Neural cell (in vitro differentiated cells): ENCODE data around the gene PEAK3. TPM values are rescaled to one million over a fixed set of nuclear protein-coding genes. Genes with fewer than 3 reads are reported as not detected.

Experiments used
- H2AFZ ChIP-seq: fragments of 200-600, 300-800 bp; sonication (generic), shearing (Covaris generic); 2 replicates; pipeline ENCODE4 v1.6.0; 2014; ENCODE audit warnings: low read depth, mild to moderate bottlenecking, antibody characterized with exemption, low read length, moderate library complexity
- H3F3A ChIP-seq: fragments of 200-600 bp; shearing (Covaris generic); 2 replicates; pipeline ENCODE4 v1.6.1; 2016; ENCODE audit warnings: mild to moderate bottlenecking, moderate library complexity, mixed read lengths, antibody characterized with exemption, low read length; ENCODE audit not compliant: insufficient read depth, poor library complexity, severe bottlenecking
- H3K27ac ChIP-seq: fragments of 200-600, 300-800 bp; sonication (generic), shearing (Covaris generic); 2 replicates; pipeline ENCODE4 v1.5.1; 2014; ENCODE audit warnings: mild to moderate bottlenecking, low read length, moderate library complexity
- H3K27me3 ChIP-seq: fragments of 300-800, 200-600 bp; sonication (generic), shearing (Covaris generic); 2 replicates; pipeline ENCODE4 v1.6.0; 2014; ENCODE audit warnings: mild to moderate bottlenecking, low read depth, low read length, moderate library complexity; ENCODE audit not compliant: insufficient read depth
- H3K36me3 ChIP-seq: fragments of 300-800, 200-600 bp; sonication (generic), shearing (Covaris generic); 2 replicates; pipeline ENCODE4 v1.5.1; 2014; ENCODE audit warnings: mild to moderate bottlenecking, antibody characterized with exemption, low read length, moderate library complexity; ENCODE audit not compliant: insufficient read depth
- H3K4me2 ChIP-seq: fragments of 300-800, 200-600 bp; sonication (generic), shearing (Covaris generic); 2 replicates; pipeline ENCODE4 v1.6.0; 2014; ENCODE audit warnings: mild to moderate bottlenecking, low read length
- H3K4me3 ChIP-seq: fragments of 300-800, 200-600 bp; sonication (generic), shearing (Covaris generic); 2 replicates; pipeline ENCODE4 v1.5.1; 2014; ENCODE audit warnings: mild to moderate bottlenecking, low read length, moderate library complexity
- H3K79me2 ChIP-seq: fragments of 200-600 bp; shearing (Covaris generic); replicated peaks from 2 replicates; pipeline ENCODE4 v1.6.0; 2014; ENCODE audit warnings: mild to moderate bottlenecking, low read length, moderate library complexity; ENCODE audit not compliant: insufficient read depth
- H3K9ac ChIP-seq: fragments of 300-800, 200-600 bp; sonication (generic), shearing (Covaris generic); 2 replicates; pipeline ENCODE4 v1.6.1; 2016; ENCODE audit warnings: mild to moderate bottlenecking, low read length, mixed read lengths
- H3K9me2 ChIP-seq: fragments of 200-600 bp; shearing (Covaris generic); 2 replicates; pipeline ENCODE4 v1.6.1; 2016; ENCODE audit warnings: mild to moderate bottlenecking, low read length, mixed read lengths; ENCODE audit not compliant: insufficient read depth
- H3K9me3 ChIP-seq: fragments of 200-600, 300-800 bp; sonication (generic), shearing (Covaris generic); 2 replicates; pipeline ENCODE4 v1.6.1; 2016; ENCODE audit warnings: mild to moderate bottlenecking, mixed run types, low read length, moderate library complexity, mixed read lengths
- H4K20me1 ChIP-seq: fragments of 200-600 bp; shearing (Covaris generic); 2 replicates; pipeline ENCODE4 v1.6.1; 2016; ENCODE audit warnings: mild to moderate bottlenecking, mixed run types; ENCODE audit not compliant: insufficient read depth
- CTCF ChIP-seq: fragments of 450-650 bp; IDR thresholded peaks from 2 replicates; pipeline ENCODE4 v1.5.1; 2014; ENCODE audit warnings: antibody characterized with exemption, mild to moderate bottlenecking, moderate library complexity; ENCODE audit not compliant: poor library complexity, severe bottlenecking
- EP300 ChIP-seq: fragments of 450-650 bp; conservative IDR thresholded peaks from 2 replicates; pipeline ENCODE4 v1.6.1; 2014; ENCODE audit warnings: antibody characterized with exemption, mild to moderate bottlenecking, moderate library complexity; ENCODE audit not compliant: poor library complexity, severe bottlenecking
- EZH2 ChIP-seq: fragments of 200-600, 300-800 bp; shearing (Covaris generic), sonication (generic); IDR thresholded peaks from 2 replicates; pipeline ENCODE4 v1.6.1; 2014; ENCODE audit warnings: antibody characterized with exemption, low read length, borderline replicate concordance, mild to moderate bottlenecking; ENCODE audit not compliant: insufficient read depth, poor library complexity, severe bottlenecking
- MXI1 ChIP-seq: fragments of 450-650 bp; conservative IDR thresholded peaks from 2 replicates; pipeline ENCODE4 v1.6.1; 2014; ENCODE audit warnings: antibody characterized with exemption, mild to moderate bottlenecking; ENCODE audit not compliant: poor library complexity, severe bottlenecking
- POLR2AphosphoS5 ChIP-seq: IDR thresholded peaks from 2 replicates; pipeline ENCODE4 v1.6.1; 2012
- RAD21 ChIP-seq: fragments of 450-650 bp; conservative IDR thresholded peaks from 2 replicates; pipeline ENCODE4 v1.6.1; 2014; ENCODE audit warnings: antibody characterized with exemption, mild to moderate bottlenecking, moderate library complexity
- REST ChIP-seq: IDR thresholded peaks from 2 replicates; pipeline ENCODE4 v1.6.1; 2012; ENCODE audit warnings: borderline replicate concordance
- SMC3 ChIP-seq: fragments of 450-650 bp; conservative IDR thresholded peaks from 2 replicates; pipeline ENCODE4 v1.6.1; 2014; ENCODE audit warnings: antibody characterized with exemption, mild to moderate bottlenecking, moderate library complexity; ENCODE audit not compliant: poor library complexity
- TAF1 ChIP-seq: IDR thresholded peaks from 2 replicates; pipeline ENCODE4 v1.6.1; 2012; ENCODE audit warnings: low read depth
- polyA plus RNA-seq: library from polyadenylated mRNA; depleted of rRNA; stranded (reverse); fragments of >200 nt; gene quantifications from 2 replicates; pipeline ENCODE4 v1.2.3, GENCODE V29; 2014

The PEAK3 gene
- polyA plus RNA-seq, 1 donor from 2014 or later = not detected

- Histone ChIP-seq H3K27me3 (no peaks in the 10 kb centered on the region), H3F3A (no peaks in the 10 kb centered on the region), H3K9me2 (no peaks in the 10 kb centered on the region), H3K27ac (peak overlapping the region; percentile 93), H3K4me3 (peak overlapping the region; percentile 94), H2AFZ (peak overlapping the region; percentile 21), H4K20me1 (no peaks in the 10 kb centered on the region), H3K36me3 (no peaks in the 10 kb centered on the region), H3K9me3 (no peaks in the 10 kb centered on the region), H3K79me2 (peaks cover 75% of the 10 kb centered on the region), H3K4me2 (peak overlapping the region; percentile 80), H3K9ac (peak overlapping the region; percentile 92)
- TF ChIP-seq EZH2 (no peak), RAD21 (no peak), MXI1 (no peak), TAF1 (peak; percentile 26)
These were observed 44.7 kb downstream of the PEAK3 start for GRCh38 chr19:2237051-2237868.

GRCh38 chr19:2236314-2237050 lies 45.5 kb downstream of the PEAK3 start, which contains the start of the genes PLEKHJ1 and SF3A2:
Gene PLEKHJ1, minus strand, starts transcription at chr19:2236329. Its CDS starts 81 bp downstream, at chr19:2236248.
Gene SF3A2, plus strand, starts transcription at chr19:2236824. Its CDS starts 6,595 bp downstream, at chr19:2243419.
- H3F3A ChIP-seq = no peaks in the 10 kb centered on the region
- no peaks in the 10 kb centered on the region for H3K36me3 ChIP-seq
- H3K4me2 ChIP-seq = peak within 1 kb of the TSS; percentile 80
- peak within 1 kb of the TSS; percentile 94 for H3K4me3 ChIP-seq
- H3K79me2 ChIP-seq = peaks cover 67% of the 10 kb centered on the region
- H2AFZ ChIP-seq = peak within 1 kb of the TSS; percentile 21
- peak within 1 kb of the TSS; percentile 93 for H3K27ac ChIP-seq
- TF ChIP-seq TAF1 (peak; percentile 7), POLR2AphosphoS5 (peak; percentile 95), RAD21 (peak; percentile 99), REST (peak; percentile 31), EZH2 (no peak), CTCF (peak; percentile 100), MXI1 (peak; percentile 100), EP300 (peak; percentile 70), SMC3 (peak; percentile 94)
- no peaks in the 10 kb centered on the region for H4K20me1 ChIP-seq
- no peaks in the 10 kb centered on the region for H3K9me3 ChIP-seq
- no peaks in the 10 kb centered on the region for H3K27me3 ChIP-seq
- H3K9ac ChIP-seq = peak within 1 kb of the TSS; percentile 92
- no peaks in the 10 kb centered on the region for H3K9me2 ChIP-seq
